Glutamatergic neuron (in vitro differentiated cells): ENCODE measurements around the gene SEMA4D. TPM values are rescaled to one million over a fixed set of nuclear protein-coding genes. Genes with fewer than 3 reads are reported as not detected.

Experiments
- DNase-seq: peaks from one replicate; pipeline ENCODE4 v3.0.0; 2022
- H3K27ac Mint-ChIP-seq: one replicate; pipeline ENCODE4 v1.8.0; 2020; ENCODE audit warnings: mild to moderate bottlenecking, mixed read lengths, inconsistent platforms; ENCODE audit not compliant: unreplicated experiment
- H3K27me3 Mint-ChIP-seq: one replicate; pipeline ENCODE4 v1.8.0; 2020; ENCODE audit warnings: mild to moderate bottlenecking, moderate library complexity, mixed read lengths, inconsistent platforms; ENCODE audit not compliant: unreplicated experiment
- H3K36me3 Mint-ChIP-seq: one replicate; pipeline ENCODE4 v1.8.0; 2020; ENCODE audit warnings: mild to moderate bottlenecking, mixed read lengths, inconsistent platforms; ENCODE audit not compliant: unreplicated experiment
- H3K4me1 Mint-ChIP-seq: one replicate; pipeline ENCODE4 v1.8.0; 2020; ENCODE audit warnings: mild to moderate bottlenecking, low read depth, mixed read lengths, inconsistent platforms; ENCODE audit not compliant: unreplicated experiment
- H3K4me3 Mint-ChIP-seq: one replicate; pipeline ENCODE4 v1.8.0; 2020; ENCODE audit warnings: mild to moderate bottlenecking, mixed read lengths, inconsistent platforms; ENCODE audit not compliant: unreplicated experiment
- H3K9me3 Mint-ChIP-seq: one replicate; pipeline ENCODE4 v1.8.0; 2020; ENCODE audit warnings: mild to moderate bottlenecking, moderate library complexity, mixed read lengths, inconsistent platforms; ENCODE audit not compliant: unreplicated experiment
- CTCF ChIP-seq: fragments of 200-600 bp; sonication (generic); IDR thresholded peaks from one replicate; pipeline ENCODE4 v1.5.0; 2021; ENCODE audit not compliant: partially characterized antibody, unreplicated experiment
- microRNA-seq: library from miRNA; unstranded; fragments of <30 nt; microRNA quantifications from one replicate; pipeline ENCODE4, GENCODE V29; 2020; ENCODE audit not compliant: unreplicated experiment
- total RNA-seq: library from RNA; stranded (reverse); fragmentation: NEBNext Ultra II Directional; extraction: Animal tissue kit (Norgen Biotek cat#: 25700); gene quantifications from one replicate; pipeline ENCODE4 v1.2.1, GENCODE V29; 2021; ENCODE audit not compliant: unreplicated experiment

The SEMA4D gene
- total RNA-seq, 1 donor from 2014 or later, result 192 TPM

- Mint-ChIP-seq H3K9me3 (peaks cover 9% of the 10 kb centered on the region), H3K36me3 (no peaks in the 10 kb centered on the region), H3K27ac (peak overlapping the region; percentile 89), H3K4me1 (peaks cover 12% of the 10 kb centered on the region), H3K27me3 (peaks cover 12% of the 10 kb centered on the region), H3K4me3 (peak overlapping the region; percentile 96)
- no peak for DNase-seq
- no peak for TF ChIP-seq CTCF
Observed at GRCh38 chr9:89312222-89312571, 185.7 kb downstream of the SEMA4D start.

GRCh38 chr9:89311346-89312221 is 186.3 kb downstream of the SEMA4D start:
- H3K27ac Mint-ChIP-seq, result peak overlapping the region; percentile 99
- peaks cover 9% of the 10 kb centered on the region for H3K9me3 Mint-ChIP-seq
- no peak for TF ChIP-seq CTCF
- H3K4me1 Mint-ChIP-seq, result peaks cover 12% of the 10 kb centered on the region
- peak; percentile 44 for DNase-seq
- peak overlapping the region; percentile 96 for H3K4me3 Mint-ChIP-seq
- peaks cover 12% of the 10 kb centered on the region for H3K27me3 Mint-ChIP-seq
- H3K36me3 Mint-ChIP-seq, result no peaks in the 10 kb centered on the region

Small RNA genes within 50 kb of the gene (microRNA-seq; reads per million reads assigned to microRNA genes)
- 0.55 reads per million for gene MIR3153

Other genes starting within 250 kb of the SEMA4D start
- 48.7 TPM for gene CKS2, start 186.9 kb downstream of the SEMA4D start, total RNA-seq
- gene SECISBP2, start 179.6 kb downstream of the SEMA4D start, total RNA-seq, result 86.4 TPM
- 124 TPM for gene GADD45G, start 106.9 kb upstream of the SEMA4D start, total RNA-seq